Subcutaneous adipose tissue (tissue), 4 donors: ENCODE data around the gene TSGA10. TPM values are rescaled to one million over a fixed set of nuclear protein-coding genes. Genes with fewer than 3 reads are reported as not detected.

ENCODE experiments used
- CTCF ChIP-seq: fragments of 450-650 bp; IDR thresholded peaks from one replicate; pipeline ENCODE4 v1.5.1; 2016; ENCODE audit warnings: low read depth, mild to moderate bottlenecking, control low read depth, antibody characterized with exemption, moderate library complexity
- total RNA-seq, 4 donors: library from RNA; depleted of rRNA; stranded (reverse); fragments of >200 nt; gene quantifications; one replicate each; pipeline ENCODE4 v1.1.0, GENCODE V29; 2016

Gene TSGA10
- total RNA-seq, 4 donors from 2014 or later, result 5.2 to 11.0 (median 8.0) TPM

- no peak for TF ChIP-seq CTCF
Observed at GRCh38 chr2:99187011-99187410, 32.3 kb upstream of the TSGA10 start.

GRCh38 chr2:99184811-99185210, 30.1 kb upstream of the TSGA10 start:
- no peak for TF ChIP-seq CTCF

GRCh38 chr2:99183025-99183424, 28.3 kb upstream of the TSGA10 start:
- TF ChIP-seq CTCF, result no peak

- no peak for TF ChIP-seq CTCF
Observed at GRCh38 chr2:99181624-99182000, 26.9 kb upstream of the TSGA10 start.

- no peak for TF ChIP-seq CTCF
Observed at GRCh38 chr2:99180755-99181623, 26.2 kb upstream of the TSGA10 start, which contains the start of the genes MITD1 and MRPL30. MITD1 (minus strand) TSS chr2:99181058; CDS start chr2:99180981, 77 bp downstream. MRPL30 (plus strand) TSS chr2:99181184; CDS start chr2:99186204, 5,020 bp downstream.

- TF ChIP-seq CTCF, result no peak
Observed at GRCh38 chr2:99171377-99172140, 16.8 kb upstream of the TSGA10 start.

GRCh38 chr2:99169534-99169933, 14.8 kb upstream of the TSGA10 start:
- TF ChIP-seq CTCF, result no peak
